GM18907 (cell line): ENCODE results near the gene SEC61A1.

Source experiments
- ATAC-seq: cut with Tn5 transposase; IDR thresholded peaks from one replicate; pipeline ENCODE4 v1.9.1; 2021; ENCODE audit warnings: mild to moderate bottlenecking, moderate library complexity; ENCODE audit not compliant: unreplicated experiment

Gene SEC61A1

GRCh38 chr3:128056258-128056657, 4.0 kb downstream of the SEC61A1 start:
- no peak for ATAC-seq

GRCh38 chr3:128060473-128061381, 8.5 kb downstream of the SEC61A1 start:
- ATAC-seq = no peak

- no peak for ATAC-seq
Observed at GRCh38 chr3:128062033-128062745, 10.0 kb downstream of the SEC61A1 start.

- no peak for ATAC-seq
Observed at GRCh38 chr3:128063865-128064264, 11.6 kb downstream of the SEC61A1 start.

- ATAC-seq = no peak
Observed at GRCh38 chr3:128064962-128065361, 12.7 kb downstream of the SEC61A1 start.

GRCh38 chr3:128066114-128066513, 13.9 kb downstream of the SEC61A1 start:
- no peak for ATAC-seq

- no peak for ATAC-seq
Observed at GRCh38 chr3:128066676-128067075, 14.4 kb downstream of the SEC61A1 start.

GRCh38 chr3:128067489-128067888, 15.3 kb downstream of the SEC61A1 start:
- ATAC-seq = no peak

GRCh38 chr3:128068156-128068620, 16.0 kb downstream of the SEC61A1 start:
- no peak for ATAC-seq

- no peak for ATAC-seq
Observed at GRCh38 chr3:128069271-128069670, 17.0 kb downstream of the SEC61A1 start.

- no peak for ATAC-seq
Observed at GRCh38 chr3:128070898-128071591, 18.8 kb downstream of the SEC61A1 start.

GRCh38 chr3:128071771-128072453, 19.7 kb downstream of the SEC61A1 start:
- ATAC-seq = no peak

GRCh38 chr3:128072454-128073184, 20.4 kb downstream of the SEC61A1 start:
- no peak for ATAC-seq

GRCh38 chr3:128073185-128073725, 21.0 kb downstream of the SEC61A1 start:
- ATAC-seq = no peak

GRCh38 chr3:128073807-128074206, 21.6 kb downstream of the SEC61A1 start:
- ATAC-seq = no peak

- no peak for ATAC-seq
Observed at GRCh38 chr3:128074851-128075521, 22.7 kb downstream of the SEC61A1 start.

- peak; percentile 44 for ATAC-seq
Observed at GRCh38 chr3:128075522-128076482, 23.6 kb downstream of the SEC61A1 start.
